ENCODE measurements around the gene FGF18.

Gene FGF18

GRCh38 chr5:171419688-171420430 is 412 bp downstream of the FGF18 start:
- no peak for TF ChIP-seq CTCF (IDR thresholded peaks at IDR 0.05)

- TF ChIP-seq CTCF (IDR thresholded peaks at IDR 0.05) = no peak
Measured at GRCh38 chr5:171420431-171421241, 1.2 kb downstream of the FGF18 start.

GRCh38 chr5:171421331-171422262 is 2.1 kb downstream of the FGF18 start:
- no peak for TF ChIP-seq CTCF (IDR thresholded peaks at IDR 0.05)

GRCh38 chr5:171422495-171422894 is 3.0 kb downstream of the FGF18 start:
- no peak for TF ChIP-seq CTCF (IDR thresholded peaks at IDR 0.05)

- TF ChIP-seq CTCF (IDR thresholded peaks at IDR 0.05) = no peak
Measured at GRCh38 chr5:171422902-171423663, 3.6 kb downstream of the FGF18 start.

- no peak for TF ChIP-seq CTCF (IDR thresholded peaks at IDR 0.05)
Measured at GRCh38 chr5:171424726-171425125, 5.3 kb downstream of the FGF18 start.

Measured in LNCAP (cell line).